Stimulated activated naive CD8-positive, alpha-beta T cell treated with anti-CD3 and anti-CD28 coated beads, Interleukin-15, Interleukin-2, amounts not matched to agents 100 ng/mL and 50 ng/mL, for 24 hours (primary cell): ENCODE data around the gene TAF3.
"Not testable (repeated sequence)": the region's sequence is repeated elsewhere in the genome, so short reads cannot be mapped to it uniquely, and the experiment has no call there.

Experiments
- H3K27ac Mint-ChIP-seq: one replicate; pipeline ENCODE4 v1.8.0; 2021; ENCODE audit warnings: mild to moderate bottlenecking, mixed read lengths
- H3K27me3 Mint-ChIP-seq: one replicate; pipeline ENCODE4 v1.8.0; 2021; ENCODE audit warnings: mixed read lengths
- H3K36me3 Mint-ChIP-seq: one replicate; pipeline ENCODE4 v1.8.0; 2021; ENCODE audit warnings: low read depth, mixed read lengths
- H3K4me1 Mint-ChIP-seq: one replicate; pipeline ENCODE4 v1.8.0; 2021; ENCODE audit warnings: low read depth, mixed read lengths
- H3K4me3 Mint-ChIP-seq: one replicate; pipeline ENCODE4 v1.8.0; 2021; ENCODE audit warnings: mild to moderate bottlenecking, mixed read lengths
- H3K9me3 Mint-ChIP-seq: one replicate; pipeline ENCODE4 v1.8.0; 2021; ENCODE audit warnings: mixed read lengths

Gene TAF3

DNA sequence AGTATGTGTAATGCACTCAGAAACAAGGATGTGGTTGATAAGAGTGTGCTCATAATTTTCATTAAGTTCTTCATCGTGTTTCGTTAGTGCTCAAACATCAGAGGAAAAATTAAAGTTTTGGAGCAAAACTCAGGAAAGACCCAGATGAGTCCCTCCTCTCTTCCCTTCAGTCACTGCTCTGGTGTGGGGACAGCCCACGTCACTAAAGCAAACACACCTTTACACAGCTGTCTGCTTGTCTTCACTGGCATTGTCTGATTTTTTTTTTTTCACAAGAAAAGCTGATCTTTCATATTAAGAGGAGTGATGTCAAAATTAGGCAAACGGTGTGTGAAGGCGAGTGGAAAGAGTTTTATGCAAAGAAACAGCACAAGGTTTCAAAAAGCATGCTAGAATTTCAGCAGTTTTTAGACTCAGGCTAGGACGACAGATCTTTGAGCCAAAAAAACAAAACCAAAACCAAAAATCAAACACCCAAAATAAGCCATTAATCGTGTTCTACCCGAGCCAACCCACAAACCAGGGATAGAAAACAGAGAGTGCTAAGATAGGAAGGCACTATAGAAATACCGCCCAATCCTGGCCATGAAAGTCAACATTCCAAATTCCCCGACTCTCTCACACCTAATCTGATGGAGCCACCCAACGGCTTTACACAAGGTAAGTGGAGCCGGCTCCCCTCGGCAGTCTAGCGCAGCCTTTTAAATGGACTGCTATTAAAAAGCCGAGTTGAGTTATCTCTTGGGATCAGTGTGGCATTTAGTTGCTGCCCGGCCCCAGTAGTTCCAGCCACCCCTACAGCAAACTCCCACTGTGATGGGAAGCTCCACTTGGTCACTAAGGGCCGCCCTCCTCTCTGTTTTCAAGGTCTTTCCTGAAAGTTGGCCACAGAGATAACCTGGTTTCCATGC lies 208.3 kb downstream of the TAF3 start:
- no peak overlapping the region for H3K27ac Mint-ChIP-seq
- peaks cover 37% of the 10 kb centered on the region for H3K27me3 Mint-ChIP-seq
- H3K9me3 Mint-ChIP-seq, result no peaks in the 10 kb centered on the region
- H3K4me3 Mint-ChIP-seq, result peak overlapping the region; percentile 38
- no peaks in the 10 kb centered on the region for H3K4me1 Mint-ChIP-seq
- no peaks in the 10 kb centered on the region for H3K36me3 Mint-ChIP-seq

DNA sequence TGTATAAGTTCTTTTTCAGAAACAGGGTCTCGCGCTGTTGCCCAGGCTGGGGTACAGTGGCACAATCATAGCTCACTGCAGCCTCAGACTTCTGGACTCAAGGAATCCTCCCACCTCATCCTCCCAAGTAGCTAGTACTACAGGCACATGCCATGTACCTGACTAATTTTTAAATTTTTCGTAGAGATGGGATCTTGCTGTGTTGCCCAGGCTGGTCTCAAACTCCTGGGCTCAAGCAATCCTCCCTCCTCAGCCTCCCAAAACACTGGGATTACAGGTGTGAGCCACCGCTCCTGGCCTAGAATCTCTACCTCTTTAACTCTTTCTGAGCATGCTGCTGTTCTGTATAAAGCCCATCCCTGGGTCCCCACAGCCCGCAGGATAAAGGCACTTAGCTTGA lies 212.9 kb downstream of the TAF3 start:
- not testable (repeated sequence) for H3K4me1 Mint-ChIP-seq, H3K4me3 Mint-ChIP-seq, H3K27ac Mint-ChIP-seq, H3K36me3 Mint-ChIP-seq, H3K9me3 Mint-ChIP-seq
- H3K27me3 Mint-ChIP-seq, result peaks cover 49% of the 10 kb centered on the region

DNA sequence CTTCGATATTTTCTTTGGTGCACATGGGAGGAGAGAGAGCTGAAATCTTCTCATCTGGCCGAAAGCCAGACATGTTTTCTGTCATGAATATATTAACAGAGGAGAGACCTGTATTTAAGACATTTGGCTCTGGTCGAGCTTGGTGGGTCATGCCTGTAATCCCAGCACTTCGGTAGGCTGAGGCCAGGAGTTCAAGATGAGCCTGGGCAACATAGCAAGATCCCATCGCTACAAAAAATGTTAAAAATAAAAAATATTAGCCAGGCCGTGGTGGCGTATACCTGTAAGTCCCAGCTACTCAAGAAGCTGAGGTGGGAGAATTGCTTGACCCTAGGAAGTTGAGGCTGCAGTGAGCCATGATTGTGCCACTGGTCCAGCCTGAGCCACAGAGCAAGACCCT lies 214.3 kb downstream of the TAF3 start:
- Mint-ChIP-seq H3K4me3 (peak overlapping the region; percentile 45), H3K4me1 (peaks cover 14% of the 10 kb centered on the region), H3K27ac (no peak overlapping the region)

DNA sequence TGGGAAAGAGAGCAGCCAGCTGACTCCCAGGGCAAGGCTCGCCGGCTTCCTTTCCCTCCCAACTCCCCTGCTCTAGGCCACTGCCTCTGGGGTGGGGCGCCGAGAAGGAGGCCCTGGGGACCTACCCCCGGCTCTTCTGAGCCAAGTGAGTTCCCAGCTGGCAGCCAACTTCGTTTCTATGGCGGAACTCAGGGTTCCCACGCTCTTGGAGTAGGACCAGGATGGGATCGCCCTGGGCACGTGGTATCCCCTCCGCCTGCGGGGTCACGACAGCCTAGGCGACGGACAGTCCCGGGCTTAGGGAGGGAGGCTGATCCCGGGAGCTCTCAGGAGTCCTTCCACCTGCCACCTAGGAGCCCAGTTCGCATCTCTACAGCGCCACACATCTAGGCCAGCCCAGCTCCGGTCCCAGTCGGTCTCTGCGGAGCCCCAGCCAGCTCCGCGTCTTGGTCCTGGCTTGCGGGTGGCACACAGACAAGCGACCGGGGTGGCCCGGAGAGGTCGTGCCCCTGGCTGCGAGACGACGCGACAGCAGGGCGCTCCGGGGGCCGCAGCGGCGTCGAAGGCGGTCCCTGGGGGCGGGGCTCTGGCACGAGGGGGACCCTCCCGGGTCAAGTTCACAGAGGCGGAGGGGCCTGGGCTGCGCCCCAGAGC lies 215.6 kb downstream of the TAF3 start:
- no peak overlapping the region for H3K4me3 Mint-ChIP-seq
- peaks cover 27% of the 10 kb centered on the region for H3K4me1 Mint-ChIP-seq
- H3K9me3 Mint-ChIP-seq, result no peaks in the 10 kb centered on the region
- peaks cover 69% of the 10 kb centered on the region for H3K27me3 Mint-ChIP-seq
- no peak overlapping the region for H3K27ac Mint-ChIP-seq
- H3K36me3 Mint-ChIP-seq, result no peaks in the 10 kb centered on the region

More for the DNA sequence above, 214.3 kb downstream of the TAF3 start:
- no peaks in the 10 kb centered on the region for H3K9me3 Mint-ChIP-seq
- H3K36me3 Mint-ChIP-seq, result no peaks in the 10 kb centered on the region
- H3K27me3 Mint-ChIP-seq, result peaks cover 55% of the 10 kb centered on the region

DNA sequence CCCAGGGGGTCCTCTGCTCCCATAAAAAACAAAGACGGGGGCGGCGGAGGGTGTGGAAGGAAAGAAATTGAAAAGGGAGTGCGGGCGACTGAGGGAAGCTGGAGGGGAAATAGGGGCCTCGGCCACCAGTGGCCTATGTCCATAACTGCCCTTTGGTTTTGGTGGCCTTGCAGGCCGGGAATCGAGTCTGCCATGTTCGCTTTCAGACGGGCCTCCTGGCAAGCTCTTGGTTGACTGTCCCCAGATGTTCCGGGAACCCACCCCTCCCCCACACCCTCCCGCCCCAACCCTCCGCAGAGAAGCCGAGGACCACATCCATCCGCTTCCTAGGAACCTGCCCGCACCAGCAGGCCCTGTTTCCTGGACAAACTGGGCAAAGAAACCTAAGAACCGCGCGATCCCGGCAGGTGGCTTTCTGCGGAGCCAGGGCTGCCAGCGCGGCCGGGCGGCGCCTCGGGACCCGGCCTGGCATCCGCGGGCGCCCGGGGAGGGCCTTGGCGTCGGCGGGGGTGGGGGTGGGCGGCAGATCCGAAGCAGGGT lies 216.2 kb downstream of the TAF3 start:
- peaks cover 4% of the 10 kb centered on the region for H3K9me3 Mint-ChIP-seq
- H3K27ac Mint-ChIP-seq, result no peak overlapping the region
- peaks cover 31% of the 10 kb centered on the region for H3K4me1 Mint-ChIP-seq
- H3K36me3 Mint-ChIP-seq, result no peaks in the 10 kb centered on the region
- peak overlapping the region; percentile 67 for H3K4me3 Mint-ChIP-seq
- H3K27me3 Mint-ChIP-seq, result peaks cover 75% of the 10 kb centered on the region

DNA sequence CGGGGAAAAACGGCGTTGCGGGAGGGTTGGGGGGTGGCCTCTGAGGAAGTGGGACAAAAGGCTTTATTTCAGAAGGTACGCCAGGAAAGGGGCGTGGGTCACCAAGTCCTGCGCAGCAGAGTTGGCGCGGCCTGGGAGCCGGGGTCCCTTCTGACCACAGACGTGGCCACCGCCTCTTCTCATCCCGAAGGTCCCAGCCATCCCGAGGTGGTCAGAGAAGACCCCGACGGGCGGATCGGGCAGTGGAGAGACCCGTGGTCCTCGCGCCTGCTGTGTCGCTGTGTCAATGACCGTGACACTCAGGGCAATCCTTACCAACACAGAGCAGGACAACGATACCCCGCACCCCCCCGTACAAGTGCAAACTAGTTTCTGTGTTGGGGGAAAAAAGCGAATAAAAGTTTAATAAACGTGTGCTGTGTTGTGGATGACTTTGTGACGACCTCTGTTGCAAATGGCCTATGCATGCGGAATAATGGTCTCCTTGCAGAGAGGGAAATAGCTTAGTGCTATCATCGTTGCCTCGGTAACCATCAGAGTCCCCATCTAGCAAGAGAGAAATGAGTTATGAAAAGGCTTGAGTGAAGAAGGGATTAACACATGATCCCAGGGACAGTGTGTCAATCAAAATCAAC lies 216.8 kb downstream of the TAF3 start:
- H3K4me1 Mint-ChIP-seq, result peaks cover 34% of the 10 kb centered on the region
- peaks cover 4% of the 10 kb centered on the region for H3K9me3 Mint-ChIP-seq
- H3K4me3 Mint-ChIP-seq, result peak overlapping the region; percentile 67
- peaks cover 77% of the 10 kb centered on the region for H3K27me3 Mint-ChIP-seq
- no peaks in the 10 kb centered on the region for H3K36me3 Mint-ChIP-seq
- peak overlapping the region; percentile 9 for H3K27ac Mint-ChIP-seq

DNA sequence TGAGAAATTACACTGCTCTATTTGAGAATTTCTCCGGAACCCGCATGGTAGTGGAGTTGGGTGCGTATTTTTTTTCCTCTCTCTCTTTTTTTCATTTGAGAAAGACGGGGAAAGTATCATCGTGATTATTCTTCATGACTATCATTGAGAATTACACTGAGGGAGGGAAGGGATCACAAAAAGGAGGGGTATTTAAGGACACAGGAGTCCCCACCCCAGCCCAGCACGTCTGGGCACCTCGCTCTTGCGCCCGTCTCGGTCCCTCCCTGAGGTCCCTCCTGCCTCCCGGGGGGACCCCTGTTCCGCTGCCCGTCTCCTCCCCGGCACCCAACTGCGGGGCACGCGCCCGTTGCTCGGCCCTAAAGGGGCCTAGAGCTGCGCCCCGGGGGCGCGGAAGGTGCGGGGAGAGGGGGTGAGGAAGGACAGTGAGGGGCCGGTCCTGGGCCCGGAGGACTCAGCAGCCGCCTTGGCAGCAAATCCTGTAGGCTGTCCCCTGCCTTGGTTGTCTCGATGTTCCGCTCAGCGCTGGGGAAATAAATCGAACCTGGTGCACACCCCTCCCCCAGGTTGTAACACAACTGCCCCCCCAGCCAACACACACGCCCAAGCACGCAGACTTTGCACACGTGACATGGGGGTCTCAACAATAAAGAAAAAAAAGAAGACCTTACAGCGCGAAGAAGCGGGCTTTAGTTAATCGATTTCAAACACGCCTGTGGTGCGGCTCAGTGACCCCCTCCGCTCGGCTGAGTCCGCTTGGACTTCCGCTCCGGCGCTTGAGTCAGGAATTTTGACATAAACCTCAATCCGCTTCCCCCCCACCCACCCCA lies 217.6 kb downstream of the TAF3 start:
- Mint-ChIP-seq H3K27ac (peak overlapping the region; percentile 9), H3K4me3 (peak overlapping the region; percentile 67), H3K4me1 (peaks cover 39% of the 10 kb centered on the region), H3K27me3 (peaks cover 79% of the 10 kb centered on the region), H3K36me3 (no peaks in the 10 kb centered on the region), H3K9me3 (peaks cover 4% of the 10 kb centered on the region)

DNA sequence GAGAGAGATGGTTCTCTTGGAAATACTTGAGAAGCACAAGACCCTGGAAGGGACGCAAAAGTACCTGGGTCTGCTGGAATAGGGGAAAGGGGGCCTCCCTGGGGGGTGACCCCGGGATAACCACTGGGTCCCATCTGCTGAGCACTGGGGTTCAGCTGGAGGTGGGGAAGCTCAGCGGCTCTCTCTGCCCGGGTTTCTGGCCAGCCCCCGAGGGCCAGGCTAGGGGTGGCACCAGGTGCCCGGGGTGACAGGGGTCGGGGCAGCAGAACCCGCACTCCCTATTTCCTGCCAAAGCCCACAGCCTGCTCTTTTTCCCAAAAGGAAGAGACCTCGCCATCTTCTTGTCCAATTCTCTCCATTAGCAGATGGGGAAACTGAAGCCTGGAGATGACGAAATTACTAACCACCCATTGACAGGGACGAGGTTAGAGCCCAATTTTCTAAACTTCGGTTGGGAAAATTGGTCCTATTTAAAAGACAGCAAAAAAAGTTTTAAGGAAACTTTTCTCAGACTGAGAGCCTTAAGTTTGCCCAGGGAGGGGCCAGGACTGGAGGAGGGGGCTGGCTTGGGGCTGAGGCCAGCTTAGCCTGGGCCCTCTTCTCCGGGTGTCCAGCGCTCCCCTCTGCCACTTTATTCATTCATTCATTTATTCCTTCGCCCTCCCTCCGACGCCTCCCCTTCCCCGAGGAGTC lies 218.3 kb downstream of the TAF3 start:
- no peak overlapping the region for H3K4me3 Mint-ChIP-seq
- peaks cover 39% of the 10 kb centered on the region for H3K4me1 Mint-ChIP-seq
- H3K9me3 Mint-ChIP-seq, result peaks cover 4% of the 10 kb centered on the region
- no peak overlapping the region for H3K27ac Mint-ChIP-seq
- H3K36me3 Mint-ChIP-seq, result no peaks in the 10 kb centered on the region
- H3K27me3 Mint-ChIP-seq, result peaks cover 83% of the 10 kb centered on the region

DNA sequence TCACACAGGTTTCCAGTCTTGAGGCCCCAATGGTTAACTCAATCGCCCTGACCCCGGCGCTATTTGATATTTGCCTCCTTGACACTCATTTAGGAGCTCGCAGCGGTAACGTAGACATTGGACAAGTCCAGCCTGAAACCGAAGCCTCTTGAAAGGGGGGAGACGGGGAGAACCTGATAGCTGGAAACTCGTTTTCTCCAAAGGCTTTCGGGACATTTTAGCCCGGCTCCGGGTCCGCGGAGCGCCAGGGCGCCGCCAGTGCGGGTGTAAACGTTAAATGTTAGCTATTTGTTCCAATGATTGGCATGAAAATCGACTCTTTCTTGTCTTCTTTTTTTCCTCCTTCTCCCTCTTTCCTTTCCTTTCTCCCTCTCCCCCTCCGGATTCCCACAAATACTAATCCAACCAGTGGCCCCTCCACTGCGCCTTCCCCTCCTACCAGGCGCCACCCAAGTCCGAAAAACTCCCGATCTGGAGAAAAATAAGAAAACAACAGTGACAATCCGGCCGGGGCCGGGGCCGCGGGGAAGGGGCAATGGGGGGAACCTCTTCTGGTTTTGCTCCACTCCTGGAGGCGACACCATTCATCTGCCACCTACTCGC lies 219.0 kb downstream of the TAF3 start:
- no peak overlapping the region for H3K4me3 Mint-ChIP-seq
- no peaks in the 10 kb centered on the region for H3K36me3 Mint-ChIP-seq
- peaks cover 4% of the 10 kb centered on the region for H3K9me3 Mint-ChIP-seq
- peaks cover 85% of the 10 kb centered on the region for H3K27me3 Mint-ChIP-seq
- no peak overlapping the region for H3K27ac Mint-ChIP-seq
- peaks cover 45% of the 10 kb centered on the region for H3K4me1 Mint-ChIP-seq

DNA sequence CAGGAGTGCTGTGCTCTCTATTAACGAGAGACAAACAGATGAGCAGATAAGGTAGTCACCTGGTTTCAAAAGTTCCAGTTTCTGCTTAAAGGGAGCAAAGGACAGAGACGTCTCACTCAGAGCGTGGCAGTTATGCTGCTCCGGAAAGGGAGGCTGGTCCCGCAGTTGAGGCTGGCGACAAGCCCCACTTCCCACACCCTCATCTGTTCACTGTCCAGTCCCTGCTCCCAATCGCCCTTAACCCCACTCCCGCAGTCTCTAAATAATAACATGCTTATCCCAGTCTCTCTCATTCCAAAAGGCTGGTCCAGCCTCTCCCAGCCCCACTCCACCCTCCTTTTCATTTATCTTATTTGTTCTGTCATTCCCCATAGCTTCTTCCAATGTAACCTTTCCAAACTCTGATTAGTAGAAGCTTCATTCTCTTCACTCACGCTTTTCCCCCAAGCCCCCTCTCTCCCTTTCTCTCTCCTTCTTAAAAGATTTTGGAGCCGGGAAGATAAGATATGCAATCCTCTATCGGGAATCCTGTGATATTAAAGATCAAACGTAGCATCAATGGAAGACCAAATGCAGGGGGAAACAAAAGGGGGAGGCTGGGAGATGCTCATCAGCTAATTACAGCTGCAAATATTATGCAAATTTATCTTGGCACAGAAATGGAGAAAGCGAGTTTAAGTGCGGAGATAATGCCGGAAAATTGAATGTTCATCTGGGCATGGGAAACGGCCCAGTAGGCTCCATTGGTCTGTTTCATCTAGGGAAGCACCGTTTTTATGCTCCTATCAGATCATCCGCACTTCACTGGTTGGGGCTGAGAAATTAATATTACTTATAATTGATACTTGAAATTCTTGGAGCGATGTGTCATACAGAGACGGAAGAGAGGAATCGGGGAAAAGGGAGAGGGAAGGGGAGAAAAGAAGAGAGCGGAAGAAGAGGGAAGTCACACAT lies 219.9 kb downstream of the TAF3 start:
- peaks cover 54% of the 10 kb centered on the region for H3K4me1 Mint-ChIP-seq
- no peaks in the 10 kb centered on the region for H3K36me3 Mint-ChIP-seq
- H3K9me3 Mint-ChIP-seq, result peaks cover 4% of the 10 kb centered on the region
- peak overlapping the region; percentile 27 for H3K4me3 Mint-ChIP-seq
- H3K27me3 Mint-ChIP-seq, result peaks cover 85% of the 10 kb centered on the region
- peak overlapping the region; percentile 38 for H3K27ac Mint-ChIP-seq

DNA sequence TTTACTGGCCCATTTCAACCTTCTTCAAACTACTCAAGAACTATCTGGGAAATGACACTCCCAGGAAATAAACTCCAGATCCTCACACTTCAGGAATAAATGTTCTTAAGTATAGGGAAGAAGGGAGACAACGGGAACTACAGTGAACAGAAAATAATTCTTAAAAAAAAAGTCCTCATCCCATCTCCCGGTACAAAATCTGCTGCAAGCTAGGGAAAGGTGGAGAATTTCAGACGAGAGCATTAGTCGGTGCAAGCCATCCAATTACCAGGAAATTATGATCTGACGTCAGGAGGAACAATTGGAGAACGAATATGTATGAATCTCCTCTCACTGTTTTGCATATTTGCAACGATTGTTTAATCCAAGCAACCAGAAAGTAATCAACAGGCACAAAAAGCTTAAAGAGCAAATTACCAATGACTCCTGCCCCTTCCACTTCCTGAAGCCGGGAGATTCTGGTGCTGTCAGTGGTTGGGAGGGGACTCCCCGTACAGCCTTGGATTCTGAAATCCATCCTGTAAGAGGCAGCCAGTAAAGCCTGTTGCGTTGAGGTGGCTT lies 221.1 kb downstream of the TAF3 start:
- Mint-ChIP-seq H3K4me3 (no peak overlapping the region), H3K4me1 (peaks cover 64% of the 10 kb centered on the region), H3K36me3 (no peaks in the 10 kb centered on the region), H3K27ac (no peak overlapping the region), H3K27me3 (peaks cover 89% of the 10 kb centered on the region), H3K9me3 (peaks cover 4% of the 10 kb centered on the region)

DNA sequence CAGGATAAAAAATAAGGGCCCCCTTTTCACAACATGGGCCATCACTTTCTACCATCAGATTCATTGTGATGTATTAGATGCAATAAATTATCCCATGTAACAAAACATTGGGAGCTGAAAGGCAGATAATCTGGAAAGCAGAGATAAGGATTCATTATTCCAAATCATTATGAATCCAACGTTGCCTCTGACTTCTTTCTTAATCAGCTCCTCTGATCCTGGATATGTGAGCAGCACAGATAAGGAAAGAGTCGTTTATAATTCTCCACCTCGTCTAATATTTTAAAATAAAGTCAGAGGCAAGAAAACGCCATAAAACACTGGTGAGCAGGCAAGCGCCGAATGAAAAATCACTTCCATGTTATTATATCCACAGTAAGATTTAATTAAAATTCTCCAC lies 222.3 kb downstream of the TAF3 start:
- no peak overlapping the region for H3K27ac Mint-ChIP-seq
- H3K27me3 Mint-ChIP-seq, result peaks cover 94% of the 10 kb centered on the region
- no peak overlapping the region for H3K4me3 Mint-ChIP-seq
- no peaks in the 10 kb centered on the region for H3K36me3 Mint-ChIP-seq
- peaks cover 4% of the 10 kb centered on the region for H3K9me3 Mint-ChIP-seq
- H3K4me1 Mint-ChIP-seq, result peaks cover 68% of the 10 kb centered on the region
